Activated CD8-positive, alpha-beta memory T cell treated with anti-CD3 and anti-CD28 coated beads for 24 hours (primary cell): ENCODE measurements around the gene PRDM12.

Source experiments
- DNase-seq: peaks from one replicate; pipeline ENCODE4 v3.0.0-alpha.2; 2020

PRDM12 gene

DNA sequence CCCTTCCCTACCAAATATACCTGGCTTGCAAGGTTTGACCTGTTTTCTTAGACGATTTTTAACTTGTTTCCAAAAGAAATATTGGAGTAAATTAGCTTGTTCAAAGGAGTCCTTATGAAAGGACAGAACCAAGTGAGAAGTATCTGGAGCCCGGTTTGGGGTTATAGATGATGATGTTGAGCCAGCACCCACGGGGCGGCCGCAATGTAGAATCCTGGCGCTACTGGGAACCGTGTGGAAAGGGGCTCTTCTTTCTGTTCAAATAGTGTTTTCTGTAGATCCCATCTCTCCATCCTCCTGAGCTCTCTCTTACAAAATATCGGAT, 28.7 kb downstream of the PRDM12 start:
- no peak for DNase-seq

DNA sequence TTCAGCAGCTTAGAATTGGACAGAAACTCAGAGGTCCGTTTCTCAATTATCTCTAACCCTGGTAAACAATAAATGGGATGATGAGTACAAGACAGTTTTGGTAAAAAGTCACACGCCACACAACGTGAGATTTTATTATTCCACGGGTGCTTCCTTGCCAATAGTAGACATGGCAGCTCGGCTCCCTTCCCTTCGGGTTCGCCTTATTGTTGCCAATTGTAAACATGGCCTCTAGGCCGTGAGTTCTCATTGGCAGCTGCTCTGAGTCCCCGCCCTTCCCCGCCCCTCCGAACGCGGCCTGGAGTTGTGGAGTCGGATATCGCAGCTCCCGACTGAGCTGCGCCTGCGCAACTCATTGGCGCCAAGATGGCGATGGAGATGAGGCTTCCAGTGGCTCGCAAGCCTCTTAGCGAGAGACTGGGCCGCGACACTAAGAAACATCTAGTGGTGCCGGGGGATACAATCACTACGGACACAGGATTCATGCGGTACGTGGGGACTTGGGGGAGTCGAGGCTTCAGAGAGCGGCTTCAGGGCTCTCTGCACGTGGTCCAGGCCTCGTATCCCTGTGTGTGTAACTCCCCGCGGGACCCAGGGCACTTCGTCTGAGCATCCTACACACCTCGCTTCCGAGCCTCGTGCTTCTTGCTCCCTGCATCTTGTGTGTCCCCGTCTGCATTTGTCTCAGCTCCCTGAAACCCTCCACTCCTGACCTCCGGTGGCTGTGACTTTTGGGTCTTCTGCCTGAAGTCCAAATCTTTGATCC, 29.2 kb downstream of the PRDM12 start, which contains the start of gene EXOSC2:
TSS of gene EXOSC2 (plus strand) at position 355 of the 766 bp plus-strand sequence. CDS start at position 367, 12 bp downstream.
- peak; percentile 96 for DNase-seq

DNA sequence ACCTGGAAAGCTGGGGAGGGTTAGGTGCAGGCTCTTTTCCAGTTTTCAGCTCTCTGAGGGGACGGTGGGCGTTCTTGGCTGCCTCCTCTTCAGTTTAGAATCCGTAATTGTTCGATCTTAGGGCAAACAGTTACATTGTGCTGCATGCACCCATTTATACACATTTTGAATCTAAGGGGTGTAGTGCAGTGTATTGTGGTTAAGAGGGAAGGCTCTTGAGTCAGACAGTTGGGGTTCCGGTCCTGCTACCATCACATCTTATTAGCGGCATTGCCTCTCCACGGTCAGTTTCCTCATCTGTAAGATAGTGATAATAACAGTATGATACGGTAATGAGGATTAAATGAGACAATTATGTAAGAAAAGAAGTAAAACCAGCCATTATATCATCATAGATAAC, 29.8 kb downstream of the PRDM12 start:
- no peak for DNase-seq

DNA sequence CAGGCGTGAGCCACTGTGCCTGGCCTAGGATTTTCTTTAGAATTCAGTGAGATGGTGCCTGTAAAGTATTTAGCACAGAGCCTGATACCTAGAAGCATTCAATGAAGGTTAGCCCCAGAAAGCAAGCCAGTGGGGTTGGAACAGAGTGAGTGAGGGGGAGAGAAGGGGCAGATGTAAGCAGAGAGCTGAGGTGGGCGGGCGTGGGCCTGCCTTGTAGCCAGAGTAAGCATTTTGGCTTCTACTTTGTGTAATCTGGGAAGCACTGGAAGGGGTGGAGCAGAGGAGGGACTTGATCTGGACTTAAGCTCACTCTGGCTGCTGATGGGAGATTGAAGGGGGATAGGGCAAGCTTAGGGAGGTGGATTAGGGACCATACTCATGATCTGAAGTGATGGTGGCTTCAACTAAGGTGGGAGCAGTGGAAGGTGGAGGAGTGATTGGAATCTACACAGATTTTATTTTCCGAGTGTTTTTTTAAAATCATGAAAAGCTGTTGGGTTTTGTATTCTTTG, 31.8 kb downstream of the PRDM12 start:
- no peak for DNase-seq

DNA sequence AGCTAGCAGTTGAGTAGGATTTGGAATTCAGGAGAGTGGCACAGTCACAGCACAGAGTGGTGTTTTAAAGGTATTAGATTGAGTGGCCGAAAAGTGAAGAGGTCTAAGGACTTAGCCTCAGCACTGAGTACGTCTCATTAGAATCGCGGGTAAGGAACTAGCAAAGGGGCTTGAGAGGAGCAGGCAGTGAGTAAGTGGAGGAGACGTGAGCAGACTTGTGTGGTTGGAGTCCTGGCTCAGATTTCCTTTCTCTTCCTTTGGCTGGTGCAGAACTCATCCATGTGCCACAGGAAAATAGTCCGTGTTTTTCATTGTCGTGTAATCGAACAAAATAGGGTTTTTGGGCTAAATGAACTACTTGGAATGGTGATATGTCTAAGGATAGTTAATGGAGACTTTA, 32.6 kb downstream of the PRDM12 start:
- no peak for DNase-seq

DNA sequence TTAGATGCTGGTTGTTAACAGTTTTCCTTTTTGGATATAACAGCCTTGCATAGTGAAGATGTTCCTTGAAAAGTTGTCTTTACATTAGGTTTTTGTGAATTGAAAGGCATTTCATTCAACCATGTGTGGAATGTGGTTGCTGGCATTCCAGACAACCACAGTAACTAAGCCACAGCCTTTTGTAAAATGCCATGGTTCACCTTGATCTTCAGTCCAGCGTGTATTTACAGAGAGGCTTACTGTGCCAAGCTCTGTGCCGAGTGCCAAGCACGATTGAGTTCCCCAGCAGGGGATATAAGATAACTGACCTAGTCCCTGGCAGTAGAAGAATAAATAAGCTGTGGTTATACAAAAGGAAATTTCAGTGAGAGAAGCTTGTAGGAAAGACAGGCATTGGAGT, 34.1 kb downstream of the PRDM12 start:
- DNase-seq, result no peak

DNA sequence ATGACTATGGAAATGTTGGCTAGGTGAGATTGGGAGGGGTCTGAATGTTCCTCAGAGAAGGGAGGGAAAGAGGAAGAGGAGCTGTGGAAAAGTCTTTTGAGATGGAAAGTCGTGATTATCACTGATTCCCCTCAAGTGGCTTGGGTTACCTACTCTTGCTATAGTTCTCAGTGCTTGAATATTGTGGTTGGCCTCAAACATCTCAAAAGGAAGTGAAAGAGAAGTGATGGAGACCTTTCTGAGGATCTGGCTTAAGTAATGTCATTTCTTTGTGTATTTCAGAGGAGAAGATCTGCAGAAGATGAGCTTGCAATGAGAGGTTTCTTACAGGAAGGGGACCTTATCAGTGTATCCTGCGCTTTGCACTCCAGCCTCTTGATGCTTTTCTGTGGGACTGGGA, 34.7 kb downstream of the PRDM12 start:
- DNase-seq, result no peak

DNA sequence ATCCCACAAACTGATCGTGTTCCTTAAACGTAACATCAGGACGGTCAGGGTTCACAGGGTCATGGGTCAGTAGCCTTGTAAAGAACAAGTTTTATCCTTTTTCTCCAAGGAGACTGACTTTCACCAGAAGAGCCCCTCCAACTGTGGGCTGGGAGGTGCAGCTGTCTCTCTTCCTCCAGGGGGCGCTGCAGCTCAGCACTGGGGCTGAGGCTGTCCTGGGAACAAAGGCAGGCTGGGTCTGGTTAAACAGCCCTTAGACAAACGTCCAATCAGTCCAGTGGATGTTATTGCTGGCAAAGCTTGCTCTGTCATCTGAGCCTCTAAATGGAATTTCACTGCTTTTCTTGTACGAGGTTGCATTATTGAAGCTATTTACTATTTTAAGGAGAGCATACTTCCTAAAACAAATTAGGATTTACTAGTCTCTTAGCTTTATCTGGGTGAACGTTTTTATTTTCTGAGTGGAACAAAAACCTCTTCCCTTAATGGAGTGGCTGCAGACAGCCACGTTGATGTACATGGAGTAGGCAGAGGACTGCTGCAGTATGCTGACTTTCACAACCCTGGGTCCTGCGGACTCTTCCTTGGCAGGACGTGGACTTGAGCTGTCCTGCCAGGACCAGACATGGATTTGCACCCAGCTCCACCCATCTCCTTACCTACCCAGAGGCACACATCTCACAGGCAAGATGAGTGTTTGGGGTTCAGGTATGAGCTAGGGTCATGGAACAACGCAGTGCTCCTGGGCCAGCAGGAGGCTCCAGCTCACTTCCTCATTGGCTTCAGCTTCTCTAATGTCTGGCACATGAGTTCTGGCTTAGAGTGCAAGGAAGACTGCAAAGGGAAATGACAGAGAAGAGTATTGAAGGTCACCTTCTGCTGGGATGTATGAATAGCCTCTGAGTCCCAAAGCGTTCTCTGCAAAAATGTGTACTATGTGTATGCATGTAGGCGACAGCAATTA, 36.9 kb downstream of the PRDM12 start:
- DNase-seq, result peak; percentile 87

DNA sequence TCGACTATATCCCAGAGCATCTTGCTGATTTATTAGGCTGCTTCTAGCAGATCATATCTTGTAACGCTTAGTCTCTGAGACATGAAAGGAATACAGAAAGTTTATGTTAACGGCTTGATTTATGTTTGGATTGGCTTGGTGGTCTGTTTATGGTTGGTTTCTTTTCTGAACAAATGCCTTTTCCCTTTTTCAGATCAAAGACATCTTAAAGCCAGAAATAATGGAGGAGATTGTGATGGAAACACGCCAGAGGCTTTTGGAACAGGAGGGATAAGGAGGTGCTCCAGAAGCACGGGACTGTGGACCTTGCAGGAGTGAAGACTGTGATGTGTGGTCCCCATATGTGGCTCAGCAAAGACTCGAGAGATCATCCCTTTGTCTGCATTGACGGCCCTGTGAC, 39.1 kb downstream of the PRDM12 start:
- DNase-seq, result no peak

DNA sequence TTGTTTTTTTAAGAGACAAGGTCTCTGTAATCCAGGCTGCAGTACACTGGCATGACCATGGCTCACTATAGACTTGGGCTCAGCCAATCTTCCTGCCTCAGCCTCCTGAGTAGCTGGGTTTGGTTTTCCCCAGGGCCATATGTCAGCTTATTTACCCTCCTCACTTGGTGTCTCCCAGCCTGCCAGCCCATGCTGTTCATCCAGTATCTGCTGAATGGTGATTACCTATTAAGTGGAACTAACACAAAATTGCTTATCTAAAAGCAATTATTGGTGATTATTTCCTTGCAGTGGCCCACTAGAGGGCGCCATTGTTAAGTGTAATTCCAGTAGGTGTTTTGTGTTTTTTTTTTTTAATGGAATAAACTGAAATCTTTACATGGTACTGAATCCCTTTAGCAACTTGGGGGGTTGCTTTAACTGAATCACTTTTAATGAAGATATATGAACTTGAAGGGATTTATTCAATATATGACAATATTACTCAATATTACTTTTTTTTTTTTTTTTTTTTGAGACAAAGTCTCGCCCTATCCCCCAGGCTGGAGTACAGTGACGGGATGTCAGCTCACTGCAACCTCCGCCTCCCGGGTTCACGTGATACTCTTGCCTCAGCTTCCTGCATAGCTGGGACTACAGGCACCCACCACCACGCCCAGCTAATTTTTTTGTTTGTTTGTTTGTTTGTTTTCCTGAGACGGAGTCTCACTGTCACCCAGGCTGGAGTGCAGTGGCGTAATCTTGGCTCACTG, 43.0 kb downstream of the PRDM12 start:
- DNase-seq, result peak; percentile 83

DNA sequence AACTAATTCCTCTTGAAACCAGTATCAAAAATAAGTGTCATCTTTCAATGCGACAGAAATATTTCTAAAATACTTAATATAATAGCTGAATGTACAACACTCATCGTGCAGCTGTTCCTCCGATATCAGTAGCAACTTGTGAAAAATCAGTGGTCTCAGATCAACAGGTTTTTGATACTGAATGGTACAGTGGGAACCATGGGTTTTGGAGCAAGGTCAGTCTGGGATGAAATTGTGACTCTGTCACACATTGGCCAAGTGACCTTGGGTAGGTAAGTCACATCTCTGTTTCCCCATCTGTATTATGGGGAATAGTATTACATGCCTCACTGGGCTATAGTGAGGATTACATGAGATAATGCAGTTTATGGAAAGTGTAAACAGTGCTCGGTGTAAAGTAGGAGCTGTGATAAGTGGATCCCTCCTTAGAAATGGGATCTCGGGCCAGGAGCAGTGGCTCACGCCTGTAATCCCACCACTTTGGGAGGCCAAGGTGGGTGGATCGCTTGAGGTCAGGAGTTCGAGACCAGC, 46.5 kb downstream of the PRDM12 start:
- no peak for DNase-seq

DNA sequence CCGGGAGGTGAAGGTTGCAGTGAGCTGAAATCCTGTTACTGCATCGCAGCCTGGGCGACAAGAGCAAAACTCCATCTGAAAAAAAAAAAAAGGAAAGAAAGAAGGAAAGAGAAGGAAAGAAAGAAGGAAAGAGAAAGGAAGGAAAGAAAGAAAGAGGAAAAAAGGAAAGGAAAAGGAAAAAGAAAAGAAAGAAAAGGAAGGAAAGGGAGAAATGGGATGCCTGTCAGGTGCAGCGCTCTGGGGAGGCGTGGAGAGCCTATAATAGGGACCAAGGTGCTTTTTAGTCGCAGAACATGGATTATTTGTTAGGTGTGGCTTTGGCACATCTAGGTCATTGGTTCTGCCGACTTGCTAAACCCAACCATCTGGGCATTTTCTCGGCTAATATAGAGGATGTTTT, 47.1 kb downstream of the PRDM12 start:
- DNase-seq, result no peak

DNA sequence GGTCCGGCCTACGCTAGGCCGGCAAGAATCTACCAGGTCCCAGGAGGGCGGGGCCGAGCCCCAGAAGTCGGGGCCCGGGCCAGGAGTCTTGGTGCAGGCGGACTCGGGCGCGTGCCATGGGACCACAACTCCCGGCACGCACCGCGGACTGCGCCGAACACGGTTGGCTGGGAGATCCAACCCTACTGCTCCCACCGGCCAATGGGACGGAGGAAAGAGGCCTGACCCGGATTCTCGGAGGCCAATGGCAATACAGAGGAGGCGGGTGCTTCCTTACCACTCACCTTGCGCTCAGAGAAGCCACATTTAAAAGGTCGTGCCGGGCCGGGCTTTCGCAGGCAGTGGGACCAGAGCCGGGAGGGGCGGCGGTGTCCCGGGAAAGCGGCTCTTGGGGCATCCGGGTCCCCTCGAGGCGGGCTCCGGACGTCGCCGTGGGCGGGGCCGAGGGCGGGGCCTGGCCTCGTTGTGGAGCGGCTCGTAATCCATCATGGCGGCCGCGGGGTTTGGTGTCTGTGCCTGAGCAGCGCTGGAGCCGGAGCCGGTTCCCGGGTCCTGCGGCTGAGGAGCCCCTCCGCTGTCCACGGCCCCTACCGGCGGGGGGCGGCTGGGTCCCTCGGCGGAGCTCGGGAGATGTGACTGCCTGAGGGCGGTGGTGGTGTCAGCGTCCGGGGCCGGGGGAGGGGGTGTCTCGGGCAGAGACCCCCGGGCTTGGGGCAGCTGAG, 48.3 kb downstream of the PRDM12 start:
- peak; percentile 98 for DNase-seq

DNA sequence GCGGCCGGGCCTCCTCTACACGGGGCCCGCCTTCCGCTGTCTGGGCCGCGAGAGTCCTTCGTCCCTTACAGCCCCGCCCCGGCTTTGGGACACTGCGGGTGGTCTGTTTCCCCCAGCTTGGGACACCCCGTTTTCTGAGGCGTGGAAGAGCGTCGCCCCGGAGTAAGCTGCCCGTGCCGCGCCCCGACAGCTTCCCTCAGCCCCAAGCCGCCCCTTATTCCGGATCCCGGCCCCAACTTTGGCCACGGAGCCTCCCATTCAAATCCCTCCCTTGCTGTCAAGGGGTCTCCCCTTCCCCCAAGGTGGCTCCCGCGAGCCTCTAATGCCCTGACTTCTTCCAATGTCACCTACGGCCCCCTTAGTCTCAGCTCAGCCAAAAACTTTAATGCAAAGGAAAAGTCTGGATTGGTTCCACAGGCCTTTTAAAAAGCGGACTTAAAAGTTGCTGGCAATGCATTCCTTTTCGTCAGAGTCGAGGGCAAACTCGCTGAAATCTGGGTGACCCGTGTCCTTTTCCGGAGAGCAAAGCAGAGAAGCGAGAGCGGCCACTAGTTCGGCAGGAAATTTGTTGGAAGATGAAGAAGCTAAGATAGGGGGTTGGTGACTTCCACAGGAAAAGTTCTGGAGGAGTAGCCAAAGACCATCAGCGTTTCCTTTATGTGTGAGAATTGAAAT, 49.0 kb downstream of the PRDM12 start:
- no peak for DNase-seq

DNA sequence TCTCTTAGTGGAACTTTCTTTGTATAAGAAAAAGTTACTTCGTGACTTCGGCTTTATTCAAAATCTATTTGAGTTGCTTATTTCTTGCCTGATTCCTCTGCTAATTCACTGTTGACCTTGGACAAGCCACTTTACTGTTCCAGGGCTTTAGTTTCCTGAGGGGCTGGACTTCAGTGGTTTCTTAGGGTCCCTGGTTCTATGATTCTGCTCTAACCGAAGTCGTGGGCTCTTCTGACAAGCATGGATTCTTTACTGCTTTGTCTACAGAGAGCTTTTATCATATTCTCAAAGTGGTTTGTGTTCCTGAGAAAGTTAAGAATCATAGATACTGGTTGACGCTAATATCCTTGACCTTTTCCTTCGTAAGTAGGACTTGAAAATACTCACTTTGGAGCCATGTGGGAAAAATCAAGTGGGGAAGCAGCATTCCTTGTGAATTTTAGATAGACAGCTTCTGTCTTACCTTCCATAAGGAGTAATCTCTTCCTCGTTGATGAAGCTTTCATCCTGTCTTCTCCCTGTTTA, 50.3 kb downstream of the PRDM12 start:
- no peak for DNase-seq

DNA sequence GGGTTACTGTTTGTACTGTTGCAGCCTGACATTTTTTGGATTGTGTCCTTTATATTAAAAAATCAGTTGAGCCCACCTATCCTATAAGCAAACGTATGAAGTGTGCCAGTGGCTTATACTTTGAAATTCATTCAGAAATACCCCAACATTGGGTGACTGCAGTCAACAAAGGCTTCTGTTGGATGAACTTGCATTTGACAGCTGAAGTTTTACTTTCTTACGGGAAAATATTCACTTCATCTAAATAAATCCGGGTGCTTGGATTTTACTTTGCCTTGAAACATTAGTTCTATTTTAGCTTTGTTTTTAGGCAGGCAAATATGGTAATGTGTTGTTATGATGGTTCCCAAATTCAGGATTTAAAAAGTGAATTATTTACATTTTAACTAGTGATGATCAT, 50.9 kb downstream of the PRDM12 start:
- no peak for DNase-seq

DNA sequence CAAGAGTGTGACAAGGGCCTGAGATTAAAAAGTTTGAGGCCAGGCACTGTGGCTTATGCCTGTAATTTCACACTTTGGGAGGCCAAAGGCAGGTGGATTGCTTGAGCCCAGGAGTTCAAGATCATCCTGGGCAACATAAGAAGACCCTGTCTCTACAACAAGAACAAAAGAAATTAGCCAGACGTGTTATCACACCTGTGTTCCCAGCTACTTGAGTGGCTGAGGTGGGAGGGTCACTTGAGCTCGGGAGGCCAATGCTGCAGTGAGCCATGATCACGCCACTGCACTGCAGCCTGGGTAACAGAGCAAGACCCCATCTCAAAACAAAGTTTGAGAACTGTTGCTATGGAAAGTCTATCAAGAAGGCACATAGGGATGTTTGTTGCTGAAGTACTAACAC, 54.2 kb downstream of the PRDM12 start:
- DNase-seq, result no peak

DNA sequence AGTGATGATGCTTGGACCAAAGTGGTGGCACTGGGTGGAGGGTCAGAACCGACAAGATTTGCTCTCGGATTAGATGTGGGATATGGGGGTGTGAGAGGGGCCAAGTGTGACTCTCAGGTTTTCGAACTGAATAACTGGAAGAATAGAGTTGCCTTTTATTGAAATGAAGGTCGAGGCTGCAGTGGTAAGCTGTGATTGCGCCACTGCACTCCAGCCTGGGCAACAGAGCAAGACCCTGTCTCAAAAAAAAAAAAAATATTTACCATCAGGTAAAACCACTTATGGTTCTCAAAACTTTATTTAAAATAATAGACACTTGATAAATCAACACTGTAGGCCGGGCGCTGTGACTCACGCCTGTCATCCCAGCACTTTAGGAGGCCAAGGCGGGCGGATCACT, 56.4 kb downstream of the PRDM12 start:
- no peak for DNase-seq

DNA sequence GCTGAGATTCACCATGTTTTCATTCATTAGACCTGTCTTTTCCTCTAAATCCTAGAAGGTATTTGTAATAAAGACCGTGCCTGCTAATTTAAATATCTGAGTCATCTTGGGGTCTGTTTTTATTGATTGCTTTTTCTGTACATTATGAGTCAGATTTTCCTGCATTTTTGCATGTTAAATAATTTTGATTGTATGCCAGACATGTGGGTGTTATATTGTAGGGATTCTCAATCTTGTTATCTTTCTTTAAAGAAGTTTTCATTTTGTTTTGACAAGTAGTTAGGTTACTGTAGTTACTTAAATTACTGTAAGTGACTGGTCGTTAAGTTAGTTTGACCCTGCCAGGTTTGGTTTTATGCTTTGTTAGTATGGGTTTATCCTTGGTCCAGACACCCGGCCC, 64.3 kb downstream of the PRDM12 start:
- no peak for DNase-seq

DNA sequence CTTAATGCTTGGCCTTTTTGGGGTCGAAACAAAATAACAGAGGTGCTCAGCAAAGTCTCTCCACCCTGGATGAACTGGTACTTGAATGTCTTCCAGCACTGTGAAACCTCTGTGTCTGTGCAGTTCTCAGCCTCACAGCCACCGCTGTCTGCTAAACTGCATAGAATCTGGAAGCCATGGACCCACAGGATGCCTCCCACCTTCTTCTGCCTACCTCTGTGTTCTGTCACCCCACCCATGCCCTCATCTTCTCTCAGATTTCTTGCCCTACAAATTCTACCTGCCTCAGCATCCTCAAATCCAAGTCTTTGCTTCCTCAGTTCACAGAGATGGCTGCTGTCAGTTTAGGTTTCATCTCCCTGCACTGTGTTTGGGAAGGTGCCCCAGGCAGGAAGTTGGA, 64.8 kb downstream of the PRDM12 start:
- no peak for DNase-seq

DNA sequence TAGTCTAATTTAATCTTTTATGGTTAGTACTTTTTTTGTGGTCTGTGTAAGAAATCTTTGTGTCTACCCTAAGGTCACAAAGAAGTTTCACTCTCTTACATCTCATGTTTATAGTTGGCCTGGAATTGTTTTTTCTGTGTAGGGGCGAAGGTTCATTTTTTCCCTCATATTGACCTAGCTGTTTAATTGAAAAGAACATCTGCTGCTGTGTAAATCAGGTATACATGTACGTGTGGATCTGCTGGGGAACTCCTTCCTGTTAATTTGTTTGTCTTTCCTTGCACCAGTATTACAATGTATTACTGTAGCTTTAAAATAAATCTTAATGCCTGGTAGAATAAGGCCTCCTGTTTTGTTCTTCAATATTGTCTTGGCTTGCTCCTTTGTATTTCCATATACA, 67.0 kb downstream of the PRDM12 start:
- no peak for DNase-seq
